Neural progenitor cell (in vitro differentiated cells): ENCODE results near the gene GLT6D1. TPM values are rescaled to one million over a fixed set of nuclear protein-coding genes. Genes with fewer than 3 reads are reported as not detected.

Experiments used
- DNase-seq: peaks from one replicate; pipeline ENCODE4 v3.0.0-alpha.2; 2016; ENCODE audit warnings: low spot score
- H2AFZ ChIP-seq: fragments of 200-600 bp; sonication (generic); replicated peaks from 2 replicates; pipeline ENCODE4 v1.6.1; 2016; ENCODE audit warnings: antibody characterized with exemption
- H3F3A ChIP-seq: fragments of 200-600 bp; sonication (generic); 2 replicates; pipeline ENCODE4 v1.6.1; 2016; ENCODE audit warnings: antibody characterized with exemption, low read depth
- H3K27ac ChIP-seq: fragments of 200-600 bp; sonication (generic); 2 replicates; pipeline ENCODE4 v1.5.1; 2016; ENCODE audit warnings: mild to moderate bottlenecking
- H3K27me3 ChIP-seq: fragments of 200-600 bp; sonication (generic); 2 replicates; pipeline ENCODE4 v1.6.1; 2016; ENCODE audit warnings: mild to moderate bottlenecking, moderate library complexity
- H3K36me3 ChIP-seq: fragments of 200-600 bp; sonication (generic); 2 replicates; pipeline ENCODE4 v1.5.1; 2016
- H3K4me1 ChIP-seq: fragments of 200-600 bp; sonication (generic); 2 replicates; pipeline ENCODE4 v1.6.1; 2016; ENCODE audit warnings: mixed run types
- H3K4me2 ChIP-seq: fragments of 200-600 bp; sonication (generic); 2 replicates; pipeline ENCODE4 v1.6.1; 2016
- H3K4me3 ChIP-seq: fragments of 200-600 bp; sonication (generic); 2 replicates; pipeline ENCODE4 v1.5.1; 2016
- H3K79me2 ChIP-seq: fragments of 200-600 bp; sonication (generic); 2 replicates; pipeline ENCODE4 v1.6.1; 2016; ENCODE audit warnings: low read depth
- H3K9ac ChIP-seq: fragments of 200-600 bp; sonication (generic); 2 replicates; pipeline ENCODE4 v1.6.1; 2016
- H3K9me3 ChIP-seq: fragments of 200-600 bp; sonication (generic); 2 replicates; pipeline ENCODE4 v1.5.1; 2016; ENCODE audit warnings: low read depth
- H4K20me1 ChIP-seq: fragments of 200-600 bp; sonication (generic); 2 replicates; pipeline ENCODE4 v1.6.1; 2016; ENCODE audit warnings: low read depth
- H3K27ac Mint-ChIP-seq: 3 replicates; pipeline ENCODE4 v1.8.0; 2021; ENCODE audit warnings: mixed read lengths
- H3K27me3 Mint-ChIP-seq: 2 replicates; pipeline ENCODE4 v1.8.0; 2022; ENCODE audit warnings: low read depth, mild to moderate bottlenecking, inconsistent platforms, moderate library complexity, mixed read lengths; ENCODE audit not compliant: insufficient read depth
- H3K36me3 Mint-ChIP-seq: 3 replicates; pipeline ENCODE4 v1.8.0; 2021; ENCODE audit warnings: mixed read lengths
- H3K4me1 Mint-ChIP-seq: 3 replicates; pipeline ENCODE4 v1.8.0; 2021; ENCODE audit warnings: mixed read lengths
- H3K4me3 Mint-ChIP-seq: 3 replicates; pipeline ENCODE4 v1.8.0; 2021; ENCODE audit warnings: mild to moderate bottlenecking, moderate library complexity, mixed read lengths
- H3K9me3 Mint-ChIP-seq: 3 replicates; pipeline ENCODE4 v1.8.0; 2020; ENCODE audit warnings: mixed read lengths
- EZH2 ChIP-seq: fragments of 200-600 bp; sonication (generic); IDR thresholded peaks from 2 replicates; pipeline ENCODE4 v1.6.1; 2017; ENCODE audit warnings: antibody characterized with exemption, mild to moderate bottlenecking, moderate library complexity
- EZH2phosphoT487 ChIP-seq: fragments of 200-600 bp; sonication (generic); IDR thresholded peaks from 2 replicates; pipeline ENCODE4 v1.6.1; 2017; ENCODE audit warnings: antibody characterized with exemption
- total RNA-seq: library from RNA; depleted of rRNA; stranded (reverse); fragments of >200 nt; gene quantifications from 2 replicates; pipeline ENCODE4 v1.2.3, GENCODE V29; 2015; ENCODE audit warnings: low replicate concordance
- TF ChIP-seq, protein P1 (sequence below): fragments of 200-600 bp; sonication (generic); IDR thresholded peaks from 2 replicates; pipeline ENCODE4 v1.5.1; 2017; ENCODE audit warnings: antibody characterized with exemption, mild to moderate bottlenecking

The GLT6D1 gene
- total RNA-seq, 1 donor from 2014 or later = 0.80 TPM

DNA sequence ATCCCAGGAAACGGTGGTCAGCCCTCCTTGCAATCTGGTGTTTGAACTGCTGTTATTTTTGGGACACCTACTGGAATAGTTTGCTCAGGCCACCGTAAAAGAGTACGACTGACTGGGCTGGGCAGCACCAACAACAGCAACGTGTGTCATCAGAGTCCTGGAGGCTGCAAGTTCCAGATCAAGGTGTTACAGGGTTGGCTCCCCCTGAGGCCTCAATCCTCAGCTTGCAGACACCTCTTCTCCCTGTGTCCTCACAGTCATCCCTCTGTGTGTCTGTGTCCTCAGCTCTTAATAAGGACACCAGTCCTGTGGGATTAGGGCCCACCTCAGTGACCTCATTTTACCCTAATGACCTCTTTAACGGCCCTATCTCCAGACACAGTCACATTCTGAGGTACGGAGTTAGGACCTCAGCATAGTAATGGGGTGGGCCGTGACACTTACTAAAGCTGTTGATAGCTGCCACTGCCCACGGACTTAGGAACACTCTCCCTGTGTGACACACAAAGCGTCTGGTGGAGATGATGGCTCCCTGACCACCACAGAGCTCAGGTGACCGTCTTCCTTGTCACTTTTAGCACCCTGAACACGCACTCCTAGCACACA, 16.8 kb downstream of the GLT6D1 start:
- no peak overlapping the region for H3K4me3 Mint-ChIP-seq
- no peaks in the 10 kb centered on the region for H3K9me3 ChIP-seq
- H3K36me3 Mint-ChIP-seq = no peaks in the 10 kb centered on the region
- no peaks in the 10 kb centered on the region for H3K79me2 ChIP-seq
- H3K27me3 Mint-ChIP-seq = no peaks in the 10 kb centered on the region
- no peak overlapping the region for H3K4me2 ChIP-seq
- TF ChIP-seq EZH2phosphoT487 (no peak), EZH2 (no peak)
- TF ChIP-seq, protein P1, sequence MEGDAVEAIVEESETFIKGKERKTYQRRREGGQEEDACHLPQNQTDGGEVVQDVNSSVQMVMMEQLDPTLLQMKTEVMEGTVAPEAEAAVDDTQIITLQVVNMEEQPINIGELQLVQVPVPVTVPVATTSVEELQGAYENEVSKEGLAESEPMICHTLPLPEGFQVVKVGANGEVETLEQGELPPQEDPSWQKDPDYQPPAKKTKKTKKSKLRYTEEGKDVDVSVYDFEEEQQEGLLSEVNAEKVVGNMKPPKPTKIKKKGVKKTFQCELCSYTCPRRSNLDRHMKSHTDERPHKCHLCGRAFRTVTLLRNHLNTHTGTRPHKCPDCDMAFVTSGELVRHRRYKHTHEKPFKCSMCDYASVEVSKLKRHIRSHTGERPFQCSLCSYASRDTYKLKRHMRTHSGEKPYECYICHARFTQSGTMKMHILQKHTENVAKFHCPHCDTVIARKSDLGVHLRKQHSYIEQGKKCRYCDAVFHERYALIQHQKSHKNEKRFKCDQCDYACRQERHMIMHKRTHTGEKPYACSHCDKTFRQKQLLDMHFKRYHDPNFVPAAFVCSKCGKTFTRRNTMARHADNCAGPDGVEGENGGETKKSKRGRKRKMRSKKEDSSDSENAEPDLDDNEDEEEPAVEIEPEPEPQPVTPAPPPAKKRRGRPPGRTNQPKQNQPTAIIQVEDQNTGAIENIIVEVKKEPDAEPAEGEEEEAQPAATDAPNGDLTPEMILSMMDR = no peak
- H4K20me1 ChIP-seq = no peaks in the 10 kb centered on the region
- no peak overlapping the region for H2AFZ ChIP-seq
- H3K4me1 ChIP-seq = no peaks in the 10 kb centered on the region
- H3K9me3 Mint-ChIP-seq = peaks cover 8% of the 10 kb centered on the region
- H3K36me3 ChIP-seq = no peaks in the 10 kb centered on the region
- no peak overlapping the region for H3K27ac Mint-ChIP-seq
- no peak overlapping the region for H3K9ac ChIP-seq
- no peak overlapping the region for H3K27ac ChIP-seq
- DNase-seq = no peak
- no peak overlapping the region for H3K4me3 ChIP-seq
- no peaks in the 10 kb centered on the region for H3K27me3 ChIP-seq
- H3K4me1 Mint-ChIP-seq = no peaks in the 10 kb centered on the region
- H3F3A ChIP-seq = no peaks in the 10 kb centered on the region

DNA sequence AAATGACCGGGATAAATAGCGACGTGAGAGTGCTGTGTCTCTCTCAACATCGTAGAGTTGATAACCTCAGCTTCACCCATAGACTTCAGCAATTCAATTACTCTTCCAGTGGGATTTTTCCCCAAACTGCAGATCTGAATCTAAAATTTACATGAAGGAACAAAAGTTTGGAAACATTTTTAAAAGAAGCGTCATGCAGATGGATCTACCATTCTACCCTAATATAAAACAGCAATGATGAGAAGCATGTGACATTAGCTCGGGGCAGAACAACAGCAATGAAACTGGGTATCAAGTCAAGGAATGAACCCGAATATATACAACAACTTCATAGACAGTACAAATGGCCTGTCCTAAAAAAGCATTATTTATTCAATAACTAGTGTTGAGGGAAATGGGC, 18.8 kb downstream of the GLT6D1 start:
- H3K9me3 Mint-ChIP-seq = no peaks in the 10 kb centered on the region
- Histone ChIP-seq H2AFZ (no peak overlapping the region), H3K27me3 (no peaks in the 10 kb centered on the region), H3K36me3 (no peaks in the 10 kb centered on the region), H4K20me1 (no peaks in the 10 kb centered on the region), H3K4me1 (no peaks in the 10 kb centered on the region), H3K4me3 (no peak overlapping the region), H3K79me2 (no peaks in the 10 kb centered on the region), H3K4me2 (no peak overlapping the region), H3K9me3 (no peaks in the 10 kb centered on the region), H3K27ac (no peak overlapping the region), H3F3A (no peaks in the 10 kb centered on the region), H3K9ac (no peak overlapping the region)
- no peak overlapping the region for H3K4me3 Mint-ChIP-seq
- no peaks in the 10 kb centered on the region for H3K27me3 Mint-ChIP-seq
- H3K27ac Mint-ChIP-seq = no peak overlapping the region
- DNase-seq = no peak
- H3K4me1 Mint-ChIP-seq = no peaks in the 10 kb centered on the region
- TF ChIP-seq EZH2phosphoT487 (no peak), EZH2 (no peak)
- TF ChIP-seq, protein P1 = no peak
- no peaks in the 10 kb centered on the region for H3K36me3 Mint-ChIP-seq

DNA sequence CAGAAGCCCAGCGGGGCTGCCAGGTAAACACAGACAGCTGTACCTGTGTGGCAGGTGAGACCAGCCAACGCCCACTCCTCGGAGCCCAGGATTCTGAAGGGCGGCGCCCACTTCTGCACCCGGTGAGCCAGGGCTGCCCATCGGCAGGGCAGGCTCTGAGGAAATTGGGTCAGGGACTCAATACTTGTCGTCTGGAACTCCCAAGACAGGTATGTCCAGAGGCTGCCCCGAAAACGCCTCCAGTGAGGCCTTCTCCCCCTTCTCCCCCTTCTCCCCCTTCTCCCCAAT, 19.8 kb downstream of the GLT6D1 start:
- H3K27ac Mint-ChIP-seq = no peak overlapping the region
- H3K27me3 Mint-ChIP-seq = no peaks in the 10 kb centered on the region
- no peak for TF ChIP-seq EZH2phosphoT487
- no peak for TF ChIP-seq EZH2
- TF ChIP-seq, protein P1 = no peak
- Histone ChIP-seq H3K27me3 (no peaks in the 10 kb centered on the region), H3K4me2 (no peak overlapping the region), H4K20me1 (no peaks in the 10 kb centered on the region), H2AFZ (no peak overlapping the region), H3K4me3 (no peak overlapping the region), H3K9me3 (no peaks in the 10 kb centered on the region), H3K36me3 (no peaks in the 10 kb centered on the region), H3F3A (no peaks in the 10 kb centered on the region), H3K79me2 (no peaks in the 10 kb centered on the region), H3K9ac (no peak overlapping the region), H3K4me1 (no peaks in the 10 kb centered on the region), H3K27ac (no peak overlapping the region)
- no peak overlapping the region for H3K4me3 Mint-ChIP-seq
- no peak for DNase-seq
- H3K36me3 Mint-ChIP-seq = no peaks in the 10 kb centered on the region
- no peaks in the 10 kb centered on the region for H3K4me1 Mint-ChIP-seq
- no peaks in the 10 kb centered on the region for H3K9me3 Mint-ChIP-seq
